COR-L47 (cell line): ENCODE data around the gene SDHAF1.
A peak's percentile ranks its signal among the peaks of the same experiment; 100 is the strongest.

Experiments used
- DNase-seq: peaks from one replicate; lab custom pipeline; 2025; lab: John Stamatoyannopoulos, UW

The SDHAF1 gene

DNA sequence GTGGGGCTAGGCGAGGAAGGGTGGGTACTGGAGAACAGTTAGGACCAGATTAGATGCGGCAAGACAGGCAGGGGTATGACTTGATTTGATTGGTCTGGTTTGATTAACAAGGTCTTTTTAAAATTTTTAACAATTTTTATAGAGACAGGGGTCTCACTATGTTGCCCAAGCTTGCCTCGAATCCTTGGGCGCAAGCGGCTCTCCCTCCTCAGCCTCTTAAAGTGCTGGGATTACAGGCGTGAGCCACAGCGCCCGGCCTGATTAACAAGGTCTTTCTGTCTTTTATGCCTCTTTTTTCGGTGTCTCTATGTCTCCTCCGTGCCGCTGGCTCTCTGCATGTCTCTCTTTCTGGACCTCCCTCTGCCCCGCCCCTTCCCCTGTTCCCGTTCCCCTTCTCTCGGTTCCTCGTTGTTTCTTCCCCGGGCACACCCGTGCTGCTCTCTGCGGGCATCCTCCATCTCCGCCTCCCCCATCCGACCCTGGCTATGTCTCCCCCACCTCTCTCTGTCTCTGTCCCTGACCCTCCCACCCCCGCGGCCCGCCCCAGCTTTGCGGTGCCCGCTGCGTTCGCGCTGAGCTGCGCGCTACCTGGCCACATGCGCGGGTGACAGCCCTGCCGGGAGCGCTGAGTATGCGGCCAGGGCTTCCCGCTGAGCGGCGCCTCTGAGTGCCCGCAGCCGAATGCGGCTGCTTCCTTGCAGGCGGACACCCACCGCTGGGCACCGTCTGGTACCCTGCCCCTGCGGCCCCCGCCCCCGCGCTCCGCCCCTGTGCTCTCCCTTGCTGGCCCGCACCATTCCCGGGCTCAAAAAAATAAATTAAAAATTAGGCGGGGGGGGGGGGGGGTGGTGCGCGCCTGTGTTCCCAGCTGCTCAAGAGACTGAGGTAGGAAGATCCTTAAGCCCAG is 8.1 kb upstream of the SDHAF1 start:
- peak; percentile 57 for DNase-seq

DNA sequence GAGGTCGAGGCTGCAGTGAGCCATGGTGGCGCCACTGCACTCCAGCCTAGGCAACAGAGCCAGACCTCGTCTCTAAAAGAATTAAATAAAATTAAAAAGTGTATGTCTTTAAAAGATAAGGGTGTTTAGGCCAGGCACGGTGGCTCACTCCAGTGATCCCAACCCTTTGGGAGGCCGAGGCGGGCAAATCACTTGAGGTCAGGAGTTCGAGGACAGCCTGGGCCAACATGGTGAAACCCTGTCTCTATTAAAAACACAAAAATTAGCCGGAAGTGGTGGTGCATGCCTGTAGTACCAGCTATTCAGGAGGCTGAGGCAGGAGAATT is 7.5 kb upstream of the SDHAF1 start:
- DNase-seq, result no peak

DNA sequence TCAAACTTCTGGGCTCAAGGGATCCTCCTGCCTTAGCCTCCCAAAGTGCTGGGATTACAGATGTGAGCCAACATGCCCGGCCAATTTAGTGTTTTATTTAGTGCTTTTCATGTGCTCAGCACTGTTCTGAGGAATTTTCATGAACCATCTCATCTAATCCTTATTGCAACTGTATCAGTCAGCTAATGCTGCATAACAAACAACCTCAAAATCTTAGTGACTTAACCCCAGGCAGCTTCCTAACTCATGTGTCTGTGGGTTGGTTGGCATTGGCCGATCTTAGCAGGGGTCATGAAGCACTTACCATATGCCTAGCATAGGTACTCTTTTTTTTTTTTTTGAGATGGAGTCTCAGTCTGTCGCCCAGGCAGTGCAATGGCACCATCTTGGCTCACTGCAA is 6.2 kb upstream of the SDHAF1 start:
- no peak for DNase-seq

DNA sequence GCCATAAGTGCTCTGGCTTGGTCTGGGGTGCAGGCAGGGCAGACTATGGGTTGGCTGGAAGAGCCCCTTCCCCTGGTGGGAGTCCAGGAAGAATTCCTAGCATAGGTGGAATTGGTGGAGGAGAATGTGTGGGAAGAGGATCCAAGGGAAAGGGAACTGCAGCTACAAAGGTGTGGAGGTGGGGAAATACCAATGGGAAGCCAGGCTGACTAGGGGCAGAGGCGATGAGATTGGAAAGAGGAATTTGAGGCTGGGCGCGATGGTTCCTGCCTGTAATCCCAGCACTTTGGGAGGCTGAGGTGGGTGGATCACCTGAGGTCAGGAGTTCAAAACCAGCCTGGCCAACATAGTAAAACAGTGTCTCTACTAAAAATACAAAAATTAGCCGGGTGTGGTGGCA is 4.8 kb upstream of the SDHAF1 start:
- DNase-seq, result no peak

DNA sequence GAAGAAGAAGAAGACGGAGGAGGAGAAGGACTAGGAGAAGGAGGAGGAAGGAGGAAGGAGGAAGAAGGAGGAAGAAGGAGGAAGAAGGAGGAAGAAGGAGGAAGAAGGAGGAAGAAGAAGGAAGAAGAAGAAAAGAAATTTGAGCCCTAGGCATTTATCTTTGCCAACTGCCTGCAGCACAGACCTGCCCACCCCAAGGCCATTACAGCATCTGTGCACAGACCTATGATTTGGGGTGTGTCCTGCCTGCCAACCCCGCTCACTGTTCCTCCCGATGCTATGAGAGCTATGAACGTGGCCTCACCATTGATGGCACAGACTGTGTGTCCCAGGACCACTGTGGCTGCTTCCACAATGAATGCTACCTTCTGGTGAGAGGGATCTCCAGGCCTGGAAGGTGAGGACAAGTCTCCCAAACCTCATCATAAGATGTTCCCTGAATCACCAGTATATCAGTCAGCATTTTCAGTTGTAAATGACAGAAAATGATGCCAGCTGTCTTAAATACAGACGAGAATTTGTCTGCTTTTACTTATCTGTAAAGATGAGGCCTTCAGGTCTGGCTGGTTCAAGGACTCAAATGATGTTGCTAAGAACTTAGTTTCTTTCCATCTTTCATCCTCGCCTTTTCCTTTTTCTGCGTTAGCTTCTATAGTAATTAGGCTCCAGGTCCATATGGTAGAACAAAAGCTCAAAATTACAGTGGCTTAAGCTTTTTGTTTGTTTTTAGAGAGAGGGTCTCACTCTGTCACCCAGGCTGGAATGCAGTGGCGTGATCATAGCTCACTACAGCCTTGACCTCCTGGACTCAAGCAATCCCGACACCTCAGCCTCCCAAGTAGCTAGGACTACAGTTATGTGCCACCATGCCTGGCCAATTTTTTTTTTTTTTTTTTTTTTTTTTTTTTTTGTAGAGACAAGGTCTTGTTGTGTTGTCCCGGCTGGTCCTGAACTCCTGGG is 3.9 kb upstream of the SDHAF1 start:
- DNase-seq, result no peak

DNA sequence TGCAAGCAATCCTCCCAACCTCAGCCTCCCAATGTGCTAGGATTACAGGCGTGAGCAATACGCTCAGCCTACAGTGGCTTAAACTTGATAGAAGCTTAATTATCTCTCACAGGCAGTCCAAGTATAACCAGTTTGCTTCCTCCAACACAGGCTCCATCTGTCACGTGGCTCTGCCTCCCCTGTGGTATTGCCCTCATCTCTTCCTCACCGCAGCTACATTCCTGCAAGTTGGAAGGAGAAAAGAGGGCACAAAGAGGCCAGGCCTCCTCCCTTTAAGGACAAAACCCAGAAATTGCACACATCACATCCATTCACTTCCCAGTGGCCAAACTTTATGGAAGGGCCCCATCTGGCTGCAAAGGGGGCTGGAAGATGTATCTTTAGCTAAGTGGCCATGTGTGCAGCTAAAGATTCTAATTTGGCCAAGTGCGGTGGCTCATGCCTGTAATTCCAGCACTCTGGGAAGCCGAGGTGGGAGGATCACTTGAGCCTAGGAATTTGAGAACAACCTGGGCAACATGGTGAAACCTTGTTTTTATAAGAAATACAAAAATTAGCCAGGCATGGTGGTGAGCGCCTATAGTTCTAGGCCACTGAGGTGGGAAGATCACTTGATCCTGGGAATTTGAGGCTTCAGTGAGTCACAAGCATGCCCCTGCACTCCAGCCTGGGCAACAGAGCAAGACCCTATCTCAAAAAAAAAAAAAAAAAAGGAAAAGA is 3.1 kb upstream of the SDHAF1 start:
- no peak for DNase-seq

DNA sequence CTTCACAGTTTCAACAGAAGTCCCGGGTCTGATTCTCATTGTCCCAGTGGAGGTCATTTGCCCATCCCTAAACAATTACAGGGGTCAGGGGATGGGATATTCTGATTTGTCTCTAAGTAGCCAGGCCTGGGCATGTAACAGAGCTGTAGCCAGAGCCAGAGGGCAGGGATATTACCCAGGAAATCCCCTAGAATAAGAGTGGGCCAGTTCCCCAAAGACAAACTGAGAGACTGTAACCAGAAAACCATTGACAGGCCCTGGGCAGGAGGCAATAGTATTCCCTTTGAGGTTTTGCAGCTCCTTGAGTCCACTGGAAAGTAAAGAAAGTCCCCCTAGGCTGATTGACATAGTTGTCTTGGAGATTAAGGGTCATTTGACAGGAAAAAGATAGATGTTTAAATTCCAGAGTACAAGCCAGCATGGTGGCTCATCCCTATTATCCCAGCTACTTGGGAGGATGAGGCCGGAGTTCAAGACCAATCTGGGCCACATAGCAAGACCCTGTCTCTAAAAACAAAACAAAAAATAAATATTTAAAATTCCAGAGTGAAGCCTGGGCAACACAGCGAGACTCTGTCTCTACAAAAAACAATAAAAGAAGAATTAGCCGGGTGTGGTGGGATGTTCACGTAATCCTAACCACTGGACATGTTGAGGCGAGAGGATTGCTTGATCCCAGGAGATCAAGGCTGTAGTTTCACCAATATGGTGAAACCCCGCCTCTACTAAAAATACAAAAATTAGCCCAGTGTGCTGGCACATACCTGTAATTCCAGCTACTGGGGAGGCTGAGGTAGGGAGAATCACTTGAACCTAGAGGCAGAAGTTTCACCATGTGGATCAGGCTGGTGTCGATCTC is 1.9 kb upstream of the SDHAF1 start:
- no peak for DNase-seq

DNA sequence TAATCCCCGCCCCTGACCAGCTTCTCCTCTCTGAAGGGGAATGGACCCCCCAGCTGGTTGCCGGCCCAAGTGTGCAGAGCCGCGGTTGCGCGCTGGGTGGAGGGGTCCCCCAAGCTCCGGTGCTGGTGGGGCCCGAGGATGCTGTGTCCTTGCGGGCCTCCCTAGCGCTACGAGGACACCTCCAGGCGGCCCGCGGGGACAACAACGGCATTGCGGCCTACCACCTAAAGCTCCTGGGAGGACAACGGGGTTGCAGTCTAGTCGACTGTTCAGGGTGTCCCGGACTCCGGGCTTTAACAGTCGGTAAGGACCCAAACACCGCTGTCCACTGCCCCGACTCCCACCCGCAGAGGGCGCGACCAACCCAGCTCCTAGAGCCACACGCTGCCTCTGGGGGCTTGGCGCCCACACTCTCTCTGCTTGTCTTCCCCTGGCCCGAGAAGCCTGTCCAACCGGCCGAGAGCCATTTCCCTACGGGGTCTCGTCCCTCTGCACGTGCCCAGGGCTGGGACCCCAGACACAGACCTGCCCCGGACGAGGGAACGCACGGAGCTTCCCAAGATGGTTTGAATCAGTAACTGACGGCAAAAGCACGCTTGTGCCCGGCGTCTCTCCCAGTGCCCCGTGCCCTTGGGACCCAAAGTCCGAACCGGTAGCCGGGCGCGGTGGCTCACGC is 927 bp upstream of the SDHAF1 start:
- no peak for DNase-seq

DNA sequence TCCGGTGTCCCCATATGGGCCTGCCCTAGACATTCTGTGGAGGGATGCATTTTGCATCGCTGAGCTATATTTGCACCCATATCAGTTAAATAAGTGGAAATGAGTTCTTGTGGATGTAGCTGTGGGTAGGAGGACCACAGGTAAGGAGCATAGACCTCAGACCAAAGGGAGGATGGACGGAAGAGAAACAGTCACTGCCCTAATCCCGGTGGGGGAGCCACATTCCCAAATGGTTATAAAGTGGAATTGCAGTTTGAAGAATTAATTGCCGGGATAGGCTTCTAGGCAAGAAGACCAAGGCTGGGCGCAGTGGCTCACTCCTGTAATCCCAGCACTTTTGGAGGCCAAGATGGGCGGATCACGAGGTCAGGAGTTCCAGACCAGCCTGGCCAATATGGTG is 1.8 kb downstream of the SDHAF1 start:
- no peak for DNase-seq

DNA sequence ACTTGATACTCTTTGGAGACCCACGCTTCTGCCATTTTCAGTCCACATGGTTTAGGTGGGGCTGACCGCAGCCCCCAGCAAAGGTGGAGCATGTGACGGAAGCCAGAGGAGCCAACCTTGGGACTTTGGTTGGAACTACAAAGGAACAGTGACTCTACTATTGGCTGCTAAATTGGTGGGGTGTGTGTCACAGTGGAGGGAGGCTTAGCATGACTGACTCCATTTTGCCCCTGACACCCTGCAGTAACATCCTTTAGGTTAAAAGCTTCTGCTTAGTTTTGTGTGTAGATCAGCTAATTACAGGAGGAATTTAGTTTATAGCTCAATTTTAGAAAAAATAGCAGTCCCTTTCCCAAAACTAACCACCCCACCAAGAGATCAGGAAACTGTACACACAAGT is 6.6 kb downstream of the SDHAF1 start:
- DNase-seq, result no peak

DNA sequence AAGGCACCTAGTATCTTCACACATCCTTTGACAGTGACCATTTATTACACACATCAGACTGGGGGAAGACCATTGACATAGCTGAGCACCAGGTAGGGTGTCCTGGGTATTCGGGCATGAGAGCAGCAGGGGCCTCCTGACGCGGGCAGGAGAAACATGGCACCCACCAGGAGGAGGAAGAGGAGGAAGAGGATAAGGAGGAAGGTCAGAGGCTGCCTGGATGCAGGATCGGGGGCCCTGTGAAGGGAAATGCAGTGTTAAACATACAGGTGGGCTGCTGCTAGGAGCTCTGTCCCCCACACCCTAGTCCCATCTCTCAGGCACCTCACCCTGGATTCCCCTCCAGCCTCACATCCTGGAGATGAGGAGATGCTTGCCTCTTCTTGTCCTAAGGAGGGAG is 8.3 kb downstream of the SDHAF1 start:
- no peak for DNase-seq

DNA sequence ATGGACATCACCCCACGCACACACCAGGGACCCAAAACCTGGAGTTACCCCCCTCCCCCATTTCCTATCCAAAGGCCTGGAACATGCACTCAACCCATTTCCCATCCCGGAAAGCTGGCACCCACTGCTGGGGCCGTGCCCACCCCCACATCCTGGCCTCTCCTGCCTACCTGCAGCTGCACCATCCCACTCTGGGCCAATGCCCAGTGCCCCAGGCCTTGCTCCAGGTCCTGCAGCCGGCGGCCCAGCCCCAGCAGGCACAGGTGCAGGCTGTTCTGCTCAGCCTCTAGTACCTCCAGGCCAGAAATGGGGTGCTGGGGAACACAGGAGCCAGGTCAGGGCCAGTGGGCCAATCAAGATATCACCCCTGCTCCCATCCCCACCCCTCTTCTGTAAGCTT is 12.0 kb downstream of the SDHAF1 start:
- no peak for DNase-seq

DNA sequence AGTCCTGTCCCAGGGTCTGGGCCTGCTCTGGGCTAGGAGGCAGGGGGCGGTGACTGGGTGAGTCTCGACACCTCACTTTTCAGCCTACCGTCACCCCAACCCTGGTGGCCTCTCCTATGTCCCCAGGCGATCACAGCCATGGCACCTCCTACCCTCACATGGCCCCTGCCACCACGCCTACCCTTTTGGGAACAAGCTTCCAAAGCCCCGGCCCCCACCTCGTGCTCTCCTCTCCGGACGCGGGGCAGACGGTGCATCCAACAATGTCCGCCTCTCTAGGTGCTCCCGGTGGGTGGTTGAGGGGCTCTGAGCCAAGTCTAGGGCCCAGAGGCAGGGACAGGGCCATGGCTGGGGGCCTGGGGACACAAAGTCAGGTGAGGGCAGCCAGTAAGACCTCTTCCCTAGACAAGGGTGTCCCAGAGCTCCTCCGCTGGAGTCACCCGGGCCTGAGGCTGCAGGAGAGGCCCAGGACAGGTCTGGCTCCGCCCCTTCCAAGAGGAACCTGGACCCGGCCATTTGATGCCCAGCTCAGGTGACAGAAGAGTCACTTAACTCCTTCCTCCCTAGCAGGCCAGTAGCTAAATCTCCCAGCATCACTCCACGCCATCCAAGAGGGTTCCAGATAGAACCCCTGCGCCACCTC is 13.5 kb downstream of the SDHAF1 start, which contains the start of gene SYNE4:
Gene SYNE4 (minus strand): TSS at position 478 of the 643 bp plus-strand sequence. CDS start 132 bp downstream, at position 346.
- DNase-seq, result no peak

DNA sequence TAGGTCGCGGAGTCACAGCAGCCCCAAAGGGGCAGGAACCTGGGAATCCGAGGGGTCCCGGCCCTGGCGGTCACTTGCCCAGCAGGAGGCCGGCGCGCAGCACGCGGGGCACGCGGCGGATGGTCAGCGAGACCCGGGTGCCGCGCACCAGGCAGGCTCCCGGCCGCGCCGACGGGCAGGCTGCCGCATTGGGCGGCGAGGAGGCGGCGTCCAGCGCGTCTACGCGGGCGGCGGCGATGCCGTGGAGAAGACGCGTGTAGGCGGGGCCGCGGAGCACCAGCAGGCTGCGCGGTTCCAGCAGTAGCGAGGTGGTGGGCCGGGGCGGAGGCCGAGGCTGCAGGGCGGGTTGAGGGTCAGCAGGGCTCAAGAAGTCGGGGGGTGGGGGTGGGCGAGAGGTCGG is 14.2 kb downstream of the SDHAF1 start:
- DNase-seq, result peak; percentile 47

DNA sequence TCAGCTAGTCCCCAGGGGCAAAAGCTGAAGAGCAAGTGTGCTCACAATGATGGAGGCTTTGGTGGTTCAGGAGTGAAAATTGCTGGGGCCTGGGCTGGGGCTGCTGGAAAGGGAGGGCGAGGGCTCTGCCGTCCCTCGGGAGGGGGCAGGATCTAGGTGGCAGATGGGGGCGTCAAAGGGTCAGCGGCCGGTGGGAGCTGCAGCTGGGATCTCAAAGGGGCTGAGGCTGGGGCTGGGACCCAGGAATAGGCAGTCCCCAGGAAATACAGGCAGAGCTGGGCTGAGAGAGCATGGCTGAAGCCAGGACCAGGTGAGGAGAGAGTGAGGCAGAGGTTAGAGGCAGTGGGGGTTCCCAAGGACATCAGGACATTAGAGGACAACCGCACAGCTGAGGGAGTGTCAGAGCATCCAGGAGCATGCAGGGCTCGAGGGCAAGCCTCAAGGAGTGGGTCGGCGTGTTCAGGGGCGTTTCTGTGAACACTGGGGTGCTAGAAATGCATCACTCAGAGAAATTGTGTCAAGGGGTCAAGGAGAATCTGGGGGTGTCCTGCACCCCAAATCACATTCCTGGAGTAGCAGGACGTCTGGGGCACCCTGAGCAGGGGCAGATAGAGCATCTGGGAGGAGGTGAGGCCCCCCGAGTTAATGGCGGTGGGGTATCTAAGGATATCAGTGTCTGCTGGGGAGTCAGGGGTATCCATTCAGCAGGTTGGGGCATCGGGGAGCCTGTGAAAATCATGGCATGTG is 14.8 kb downstream of the SDHAF1 start:
- no peak for DNase-seq

DNA sequence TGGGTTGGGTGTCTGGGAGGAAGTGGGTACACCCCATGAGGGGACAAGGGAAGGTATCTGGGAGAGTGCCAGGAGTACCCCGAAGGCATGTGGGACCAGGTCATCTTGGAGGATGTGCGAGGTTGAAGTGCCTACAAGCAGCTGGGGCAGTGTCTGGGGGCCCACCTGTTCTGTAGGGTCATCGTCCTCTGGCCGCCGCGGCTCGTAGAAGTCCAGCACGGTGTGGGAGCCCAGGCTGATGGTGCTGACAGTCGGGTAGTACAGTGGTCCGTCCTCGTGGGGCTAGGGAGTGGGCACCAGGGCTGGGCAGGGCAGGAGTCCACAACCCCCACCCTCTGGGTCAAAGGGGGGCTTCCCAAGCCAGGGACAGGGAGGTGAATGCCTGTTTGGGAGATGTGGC is 15.4 kb downstream of the SDHAF1 start:
- DNase-seq, result no peak

DNA sequence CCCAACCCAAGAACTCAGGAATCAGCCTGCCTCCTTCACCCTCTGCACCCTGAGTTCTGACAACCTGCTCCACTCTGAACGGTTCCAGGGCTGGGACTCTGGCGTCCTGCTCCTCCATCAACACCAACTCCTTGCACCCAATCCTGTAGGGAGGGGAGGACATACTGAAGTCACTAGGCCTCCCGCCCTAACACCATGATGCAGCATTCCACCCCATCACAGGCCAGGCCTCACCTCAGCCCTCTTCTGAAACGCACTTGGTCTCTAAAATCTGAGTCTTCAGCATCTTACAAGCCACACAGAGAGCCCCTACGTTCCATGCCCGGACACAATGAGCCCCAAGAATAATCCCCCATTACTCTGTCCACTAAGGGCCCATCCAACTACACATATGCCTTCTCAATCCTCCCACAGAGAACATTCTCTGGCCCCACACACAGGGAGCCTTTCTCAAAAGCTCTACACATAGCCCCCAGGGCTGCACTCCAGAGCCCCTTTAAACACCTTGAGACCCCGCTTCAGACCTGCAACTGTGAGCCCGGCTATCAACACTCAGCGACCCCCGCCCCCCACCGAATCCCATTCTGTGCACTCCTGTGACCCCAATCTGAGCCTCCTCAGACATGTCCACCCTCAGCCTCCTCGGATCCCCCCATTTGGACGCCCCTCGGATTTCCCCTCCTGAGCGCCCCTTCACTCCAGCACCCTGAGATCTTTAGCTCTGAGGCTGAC is 18.5 kb downstream of the SDHAF1 start:
- no peak for DNase-seq

DNA sequence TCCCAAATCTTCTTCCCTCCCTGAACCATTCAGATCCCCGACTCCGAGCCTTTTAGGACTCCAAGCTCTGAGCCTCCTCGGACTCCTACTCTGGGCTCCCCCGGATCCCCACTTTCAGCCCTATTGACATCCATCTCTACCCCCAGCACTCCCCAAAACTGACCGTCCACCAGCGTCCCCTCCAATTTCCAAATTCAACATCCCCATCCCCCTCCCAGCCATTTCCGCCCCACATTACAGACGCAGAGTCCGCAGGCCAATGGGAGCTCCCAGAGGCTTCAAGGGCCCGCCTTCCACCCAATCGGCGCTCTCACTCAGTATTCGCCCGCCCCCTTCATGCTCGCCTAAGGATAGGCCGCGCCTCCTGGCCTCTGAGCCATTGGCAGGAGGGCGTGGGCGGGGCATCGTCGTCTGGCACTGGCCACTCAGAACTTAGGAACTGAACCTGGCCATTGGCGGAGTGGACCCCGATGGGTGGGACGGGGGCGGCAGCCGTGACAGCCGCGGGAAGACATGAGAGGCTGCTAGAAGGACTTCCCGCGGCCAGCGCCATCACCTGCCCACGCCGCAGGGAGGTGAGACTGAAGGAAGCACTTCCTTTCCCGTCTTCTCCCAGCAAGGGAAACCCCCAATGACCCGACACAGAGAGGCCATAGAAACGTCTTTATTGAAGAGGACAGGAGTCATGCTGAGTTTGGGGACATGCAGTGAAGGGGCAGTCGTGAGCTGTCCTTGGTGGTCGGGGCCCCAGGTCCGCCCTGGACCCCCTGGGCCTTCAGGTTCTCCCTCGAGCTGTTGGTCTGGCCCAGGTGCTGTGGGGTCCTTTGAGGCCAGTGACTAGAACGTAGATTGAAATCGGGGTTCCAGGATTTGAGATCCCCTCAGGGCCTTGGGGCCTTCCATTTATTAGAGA is 19.3 kb downstream of the SDHAF1 start, which contains the start of gene ALKBH6:
Gene ALKBH6 (minus strand): TSS at position 202 of the 913 bp plus-strand sequence. CDS start 816 bp downstream, outside the sequence.
- peak; percentile 100 for DNase-seq
